Measurements from ENCODE around the gene PREP.

DNA sequence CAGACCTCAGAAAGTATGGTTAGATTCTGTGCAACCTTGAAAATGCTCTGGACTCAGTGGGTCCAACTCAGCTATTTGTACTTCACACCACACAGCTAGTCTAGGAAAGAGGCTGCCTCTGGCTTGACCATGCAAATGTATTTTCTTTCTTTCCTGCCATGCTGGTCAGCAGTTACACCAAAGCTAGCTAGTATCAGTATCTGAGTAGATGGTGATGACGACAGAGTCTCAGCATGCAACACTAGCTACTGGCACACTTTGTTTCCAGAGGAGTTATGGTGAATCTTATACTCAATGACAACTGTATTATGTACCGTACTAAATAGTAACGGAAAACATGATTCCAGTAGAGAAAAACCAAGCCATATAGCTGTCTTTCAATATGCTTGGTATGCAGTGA, 126.5 kb downstream of the PREP start:
- TF ChIP-seq RAD21 (IDR thresholded peaks at IDR 0.05; ENCODE audit: low read length) (no peak), EP300 (IDR thresholded peaks at IDR 0.05; ENCODE audit: borderline replicate concordance in 1 of 2, low read depth in 1 of 2, low read length in 1 of 2) (no peak), POLR2AphosphoS5 (IDR thresholded peaks at IDR 0.05; ENCODE audit: low read depth, low read length) (no peak), FOXM1 (IDR thresholded peaks at IDR 0.05; ENCODE audit: low read depth) (no peak), SMC3 (IDR thresholded peaks at IDR 0.05; ENCODE audit: low read depth, low read length) (no peak), EZH2phosphoT487 (IDR thresholded peaks at IDR 0.05; ENCODE audit: borderline replicate concordance, low read depth) (no peak), MEF2A (IDR thresholded peaks at IDR 0.05; ENCODE audit: borderline replicate concordance, low read depth) (no peak), USF1 (IDR thresholded peaks at IDR 0.05; ENCODE audit: borderline replicate concordance, low read depth) (no peak), TAF1 (IDR thresholded peaks at IDR 0.05; ENCODE audit: borderline replicate concordance, low read depth, low read length) (no peak), RFX5 (IDR thresholded peaks at IDR 0.05; ENCODE audit: low read length) (no peak), CHD2 (IDR thresholded peaks at IDR 0.05; ENCODE audit: low read length, partially characterized antibody) (no peak)
- TF ChIP-seq, protein P1, sequence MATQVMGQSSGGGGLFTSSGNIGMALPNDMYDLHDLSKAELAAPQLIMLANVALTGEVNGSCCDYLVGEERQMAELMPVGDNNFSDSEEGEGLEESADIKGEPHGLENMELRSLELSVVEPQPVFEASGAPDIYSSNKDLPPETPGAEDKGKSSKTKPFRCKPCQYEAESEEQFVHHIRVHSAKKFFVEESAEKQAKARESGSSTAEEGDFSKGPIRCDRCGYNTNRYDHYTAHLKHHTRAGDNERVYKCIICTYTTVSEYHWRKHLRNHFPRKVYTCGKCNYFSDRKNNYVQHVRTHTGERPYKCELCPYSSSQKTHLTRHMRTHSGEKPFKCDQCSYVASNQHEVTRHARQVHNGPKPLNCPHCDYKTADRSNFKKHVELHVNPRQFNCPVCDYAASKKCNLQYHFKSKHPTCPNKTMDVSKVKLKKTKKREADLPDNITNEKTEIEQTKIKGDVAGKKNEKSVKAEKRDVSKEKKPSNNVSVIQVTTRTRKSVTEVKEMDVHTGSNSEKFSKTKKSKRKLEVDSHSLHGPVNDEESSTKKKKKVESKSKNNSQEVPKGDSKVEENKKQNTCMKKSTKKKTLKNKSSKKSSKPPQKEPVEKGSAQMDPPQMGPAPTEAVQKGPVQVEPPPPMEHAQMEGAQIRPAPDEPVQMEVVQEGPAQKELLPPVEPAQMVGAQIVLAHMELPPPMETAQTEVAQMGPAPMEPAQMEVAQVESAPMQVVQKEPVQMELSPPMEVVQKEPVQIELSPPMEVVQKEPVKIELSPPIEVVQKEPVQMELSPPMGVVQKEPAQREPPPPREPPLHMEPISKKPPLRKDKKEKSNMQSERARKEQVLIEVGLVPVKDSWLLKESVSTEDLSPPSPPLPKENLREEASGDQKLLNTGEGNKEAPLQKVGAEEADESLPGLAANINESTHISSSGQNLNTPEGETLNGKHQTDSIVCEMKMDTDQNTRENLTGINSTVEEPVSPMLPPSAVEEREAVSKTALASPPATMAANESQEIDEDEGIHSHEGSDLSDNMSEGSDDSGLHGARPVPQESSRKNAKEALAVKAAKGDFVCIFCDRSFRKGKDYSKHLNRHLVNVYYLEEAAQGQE (IDR thresholded peaks at IDR 0.05; ENCODE audit: low read depth, low read length) = no peak
- TF ChIP-seq, protein P2, sequence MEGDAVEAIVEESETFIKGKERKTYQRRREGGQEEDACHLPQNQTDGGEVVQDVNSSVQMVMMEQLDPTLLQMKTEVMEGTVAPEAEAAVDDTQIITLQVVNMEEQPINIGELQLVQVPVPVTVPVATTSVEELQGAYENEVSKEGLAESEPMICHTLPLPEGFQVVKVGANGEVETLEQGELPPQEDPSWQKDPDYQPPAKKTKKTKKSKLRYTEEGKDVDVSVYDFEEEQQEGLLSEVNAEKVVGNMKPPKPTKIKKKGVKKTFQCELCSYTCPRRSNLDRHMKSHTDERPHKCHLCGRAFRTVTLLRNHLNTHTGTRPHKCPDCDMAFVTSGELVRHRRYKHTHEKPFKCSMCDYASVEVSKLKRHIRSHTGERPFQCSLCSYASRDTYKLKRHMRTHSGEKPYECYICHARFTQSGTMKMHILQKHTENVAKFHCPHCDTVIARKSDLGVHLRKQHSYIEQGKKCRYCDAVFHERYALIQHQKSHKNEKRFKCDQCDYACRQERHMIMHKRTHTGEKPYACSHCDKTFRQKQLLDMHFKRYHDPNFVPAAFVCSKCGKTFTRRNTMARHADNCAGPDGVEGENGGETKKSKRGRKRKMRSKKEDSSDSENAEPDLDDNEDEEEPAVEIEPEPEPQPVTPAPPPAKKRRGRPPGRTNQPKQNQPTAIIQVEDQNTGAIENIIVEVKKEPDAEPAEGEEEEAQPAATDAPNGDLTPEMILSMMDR (IDR thresholded peaks at IDR 0.05) = no peak
- TF ChIP-seq, protein P3, sequence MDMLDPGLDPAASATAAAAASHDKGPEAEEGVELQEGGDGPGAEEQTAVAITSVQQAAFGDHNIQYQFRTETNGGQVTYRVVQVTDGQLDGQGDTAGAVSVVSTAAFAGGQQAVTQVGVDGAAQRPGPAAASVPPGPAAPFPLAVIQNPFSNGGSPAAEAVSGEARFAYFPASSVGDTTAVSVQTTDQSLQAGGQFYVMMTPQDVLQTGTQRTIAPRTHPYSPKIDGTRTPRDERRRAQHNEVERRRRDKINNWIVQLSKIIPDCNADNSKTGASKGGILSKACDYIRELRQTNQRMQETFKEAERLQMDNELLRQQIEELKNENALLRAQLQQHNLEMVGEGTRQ (IDR thresholded peaks at IDR 0.05; ENCODE audit: borderline replicate concordance, low read depth, low read length) = no peak

Measured in SK-N-SH (cell line).